ENCODE data around the gene ARMH4.

The ARMH4 gene

DNA sequence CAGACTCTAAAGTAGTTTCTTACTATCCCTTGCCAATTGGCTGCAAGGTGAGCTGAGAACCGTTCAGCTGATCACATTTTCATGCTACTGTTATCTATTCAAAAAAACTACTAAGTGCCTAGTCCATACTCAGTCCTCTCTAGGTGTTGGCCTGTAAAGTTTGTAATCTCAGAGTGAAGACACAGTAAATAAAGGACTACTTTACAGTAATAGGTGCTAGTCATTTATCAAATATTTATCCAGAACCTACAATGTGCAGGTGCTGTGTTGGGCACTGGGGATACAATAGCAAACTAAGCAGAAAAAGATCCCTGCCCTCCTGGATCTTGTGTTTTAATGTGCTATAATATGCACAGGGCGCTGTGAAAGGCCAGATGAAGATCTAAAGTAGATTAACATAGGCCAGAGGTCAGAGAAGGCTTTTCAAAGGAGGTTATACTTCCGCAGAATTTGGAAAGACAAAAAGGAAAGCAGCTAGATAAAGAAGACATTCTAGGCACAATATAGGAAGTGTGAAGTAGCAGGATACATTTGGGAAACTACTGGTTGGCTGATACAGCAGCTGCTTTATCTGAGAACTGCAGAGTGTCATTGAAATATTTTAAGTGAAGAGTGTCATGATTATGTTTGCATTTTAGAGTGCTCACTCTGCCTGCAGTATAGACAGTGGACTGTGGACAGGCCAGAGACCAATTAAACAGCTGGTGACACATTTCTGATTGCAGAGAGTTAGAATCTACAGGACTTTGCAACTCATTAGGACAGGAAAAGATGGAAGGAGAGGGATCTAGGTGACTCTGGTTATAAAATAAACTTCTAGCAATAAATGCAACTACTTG is 40.0 kb upstream of the ARMH4 start:
- Histone ChIP-seq H3K36me3 (ENCODE audit: insufficient read depth, insufficient read length, low read length) (no peaks in the 10 kb centered on the region), H3K4me1 (ENCODE audit: insufficient read depth, insufficient read length) (no peaks in the 10 kb centered on the region), H3K9me3 (ENCODE audit: insufficient read depth, low read length) (no peaks in the 10 kb centered on the region), H3K27me3 (ENCODE audit: insufficient read depth, insufficient read length) (no peaks in the 10 kb centered on the region), H3K9ac (ENCODE audit: insufficient read length, low read depth) (no peak overlapping the region), H3K4me3 (ENCODE audit: insufficient read length, low read depth) (no peak overlapping the region)
- no peak for DNase-seq (ENCODE audit: low read depth, low spot score)
- TF ChIP-seq SUZ12 (IDR thresholded peaks at IDR 0.05; ENCODE audit: extremely low read depth, insufficient read depth, insufficient read length) (no peak), YY1 (IDR thresholded peaks at IDR 0.05; ENCODE audit: insufficient read depth, insufficient read length) (no peak), ZNF274 (IDR thresholded peaks at IDR 0.05; ENCODE audit: low read depth, low read length) (no peak)

DNA sequence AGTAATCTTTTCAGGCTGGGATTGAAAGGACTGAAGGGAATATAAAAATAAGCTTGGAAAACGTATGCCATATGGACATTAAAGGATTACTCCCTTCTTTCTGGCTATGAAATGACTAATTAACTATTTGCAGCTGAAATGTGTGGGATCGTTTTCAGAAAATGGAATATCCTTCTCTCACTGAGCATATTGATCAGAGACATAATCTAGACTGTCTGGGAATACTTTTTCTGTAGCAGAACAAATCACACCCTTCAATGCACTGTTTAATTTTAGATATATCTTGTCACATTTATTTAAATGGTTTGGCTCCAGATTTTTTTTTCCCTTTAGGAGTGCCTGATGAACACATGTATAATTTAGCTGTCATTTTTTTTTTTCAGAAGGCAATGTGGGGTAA is 37.2 kb upstream of the ARMH4 start:
- no peak for DNase-seq (ENCODE audit: low read depth, low spot score)
- H3K9me3 ChIP-seq (ENCODE audit: insufficient read depth, low read length), result no peaks in the 10 kb centered on the region

DNA sequence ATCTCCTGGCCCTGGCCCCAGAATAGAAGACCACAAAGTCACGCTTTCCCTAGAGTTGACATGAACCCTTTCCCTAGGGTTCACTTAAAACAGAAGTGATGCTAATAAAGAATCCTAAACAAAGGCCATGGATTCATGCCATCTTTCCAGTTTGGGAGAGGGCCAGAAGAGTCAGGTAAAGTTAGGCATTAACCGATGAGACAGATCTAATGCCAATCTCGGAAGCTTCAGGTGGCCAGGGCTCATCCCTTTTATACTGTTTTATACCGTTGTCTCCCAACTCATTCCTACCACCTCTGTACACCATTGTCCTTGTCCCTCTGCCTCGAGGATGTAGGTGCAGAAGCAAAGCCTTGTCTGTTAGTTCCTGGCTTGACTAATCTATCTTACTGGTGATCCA is 25.1 kb upstream of the ARMH4 start:
- no peaks in the 10 kb centered on the region for H3K9me3 ChIP-seq (ENCODE audit: insufficient read depth, low read length)
- TF ChIP-seq ZNF274 (IDR thresholded peaks at IDR 0.05; ENCODE audit: low read depth, low read length) (no peak), YY1 (IDR thresholded peaks at IDR 0.05; ENCODE audit: insufficient read depth, insufficient read length) (no peak), SUZ12 (IDR thresholded peaks at IDR 0.05; ENCODE audit: extremely low read depth, insufficient read depth, insufficient read length) (no peak)
- no peaks in the 10 kb centered on the region for H3K27me3 ChIP-seq (ENCODE audit: insufficient read depth, insufficient read length)
- H3K4me3 ChIP-seq (ENCODE audit: insufficient read length, low read depth), result no peak overlapping the region
- no peaks in the 10 kb centered on the region for H3K36me3 ChIP-seq (ENCODE audit: insufficient read depth, insufficient read length, low read length)
- H3K9ac ChIP-seq (ENCODE audit: insufficient read length, low read depth), result no peak overlapping the region
- no peak for DNase-seq (ENCODE audit: low read depth, low spot score)
- H3K4me1 ChIP-seq (ENCODE audit: insufficient read depth, insufficient read length), result no peaks in the 10 kb centered on the region

More for the DNA sequence above, 37.2 kb upstream of the ARMH4 start:
- H3K36me3 ChIP-seq (ENCODE audit: insufficient read depth, insufficient read length, low read length), result no peaks in the 10 kb centered on the region
- no peak overlapping the region for H3K9ac ChIP-seq (ENCODE audit: insufficient read length, low read depth)
- no peak for TF ChIP-seq SUZ12 (IDR thresholded peaks at IDR 0.05; ENCODE audit: extremely low read depth, insufficient read depth, insufficient read length)
- TF ChIP-seq ZNF274 (IDR thresholded peaks at IDR 0.05; ENCODE audit: low read depth, low read length), result no peak
- TF ChIP-seq YY1 (IDR thresholded peaks at IDR 0.05; ENCODE audit: insufficient read depth, insufficient read length), result no peak
- no peaks in the 10 kb centered on the region for H3K4me1 ChIP-seq (ENCODE audit: insufficient read depth, insufficient read length)
- H3K27me3 ChIP-seq (ENCODE audit: insufficient read depth, insufficient read length), result no peaks in the 10 kb centered on the region
- H3K4me3 ChIP-seq (ENCODE audit: insufficient read length, low read depth), result no peak overlapping the region

DNA sequence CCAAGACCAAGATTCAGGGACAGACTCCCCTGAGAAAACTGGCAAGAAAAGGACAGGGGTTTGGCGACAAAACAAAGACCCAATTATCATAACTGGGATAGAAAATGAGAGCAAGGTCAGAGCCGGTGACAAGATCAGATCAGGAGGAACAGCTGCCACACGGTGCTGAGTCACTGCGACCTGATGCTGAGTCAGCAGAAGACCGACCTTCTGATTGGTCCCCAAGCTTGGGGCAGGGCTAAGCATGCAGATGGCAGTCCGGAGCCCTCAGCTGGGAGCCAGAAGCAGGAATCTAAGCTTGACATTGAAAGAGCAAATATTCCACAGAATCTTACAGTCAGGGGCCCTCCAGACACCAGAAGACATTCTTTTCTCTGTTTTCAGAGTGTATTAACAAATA is 19.1 kb upstream of the ARMH4 start:
- no peaks in the 10 kb centered on the region for H3K27me3 ChIP-seq (ENCODE audit: insufficient read depth, insufficient read length)
- H3K4me1 ChIP-seq (ENCODE audit: insufficient read depth, insufficient read length), result no peaks in the 10 kb centered on the region
- peak; percentile 72 for DNase-seq (ENCODE audit: low read depth, low spot score)

DNA sequence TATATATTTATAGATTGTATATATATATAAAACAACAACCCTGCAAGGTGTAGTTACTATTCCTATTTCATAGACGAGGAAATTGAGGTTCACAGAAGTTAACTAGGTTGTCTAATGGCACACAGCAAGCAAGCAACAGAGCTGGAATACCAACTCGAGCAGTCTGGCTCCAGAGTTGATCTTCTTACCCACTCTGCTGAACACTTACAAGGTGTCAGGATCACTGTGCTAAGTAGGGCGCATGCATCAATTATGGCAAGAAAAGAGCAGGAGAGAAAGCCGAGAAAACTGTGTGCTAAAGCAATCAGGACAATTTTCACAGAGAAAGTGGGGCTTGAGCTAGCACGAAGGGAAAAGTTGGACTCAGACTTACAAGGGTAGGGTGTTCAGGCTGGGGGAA is 15.9 kb upstream of the ARMH4 start:
- Histone ChIP-seq H3K4me3 (ENCODE audit: insufficient read length, low read depth) (no peak overlapping the region), H3K4me1 (ENCODE audit: insufficient read depth, insufficient read length) (no peaks in the 10 kb centered on the region), H3K27me3 (ENCODE audit: insufficient read depth, insufficient read length) (no peaks in the 10 kb centered on the region), H3K9me3 (ENCODE audit: insufficient read depth, low read length) (no peaks in the 10 kb centered on the region), H3K36me3 (ENCODE audit: insufficient read depth, insufficient read length, low read length) (no peaks in the 10 kb centered on the region), H3K9ac (ENCODE audit: insufficient read length, low read depth) (no peak overlapping the region)
- DNase-seq (ENCODE audit: low read depth, low spot score), result no peak
- no peak for TF ChIP-seq ZNF274 (IDR thresholded peaks at IDR 0.05; ENCODE audit: low read depth, low read length)
- no peak for TF ChIP-seq YY1 (IDR thresholded peaks at IDR 0.05; ENCODE audit: insufficient read depth, insufficient read length)
- TF ChIP-seq SUZ12 (IDR thresholded peaks at IDR 0.05; ENCODE audit: extremely low read depth, insufficient read depth, insufficient read length), result no peak

More for the DNA sequence above, 19.1 kb upstream of the ARMH4 start:
- Histone ChIP-seq H3K4me3 (ENCODE audit: insufficient read length, low read depth) (no peak overlapping the region), H3K9ac (ENCODE audit: insufficient read length, low read depth) (no peak overlapping the region), H3K36me3 (ENCODE audit: insufficient read depth, insufficient read length, low read length) (no peaks in the 10 kb centered on the region), H3K9me3 (ENCODE audit: insufficient read depth, low read length) (no peaks in the 10 kb centered on the region)
- TF ChIP-seq SUZ12 (IDR thresholded peaks at IDR 0.05; ENCODE audit: extremely low read depth, insufficient read depth, insufficient read length), result no peak
- no peak for TF ChIP-seq YY1 (IDR thresholded peaks at IDR 0.05; ENCODE audit: insufficient read depth, insufficient read length)

DNA sequence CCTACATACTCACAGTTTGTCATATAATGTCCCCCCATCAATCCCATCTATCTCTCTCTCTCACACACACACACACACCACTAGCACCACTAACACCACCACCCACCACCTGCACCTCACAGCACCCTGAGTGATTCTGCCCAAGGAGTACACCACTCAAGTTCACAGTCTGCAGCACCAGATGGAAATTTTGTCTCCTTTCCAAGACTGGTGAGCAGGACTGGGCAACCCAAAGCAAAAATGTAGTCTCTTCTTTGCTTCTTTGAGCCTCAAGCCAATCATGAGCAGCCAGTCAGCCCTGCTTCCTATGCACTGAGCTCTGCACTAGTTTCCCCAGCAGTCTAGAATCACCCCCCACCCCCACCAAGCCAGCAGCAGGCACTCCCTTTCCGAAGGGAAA is 15.0 kb upstream of the ARMH4 start:
- TF ChIP-seq YY1 (IDR thresholded peaks at IDR 0.05; ENCODE audit: insufficient read depth, insufficient read length) (no peak), SUZ12 (IDR thresholded peaks at IDR 0.05; ENCODE audit: extremely low read depth, insufficient read depth, insufficient read length) (no peak), ZNF274 (IDR thresholded peaks at IDR 0.05; ENCODE audit: low read depth, low read length) (no peak)
- no peak for DNase-seq (ENCODE audit: low read depth, low spot score)
- no peaks in the 10 kb centered on the region for H3K27me3 ChIP-seq (ENCODE audit: insufficient read depth, insufficient read length)
- no peaks in the 10 kb centered on the region for H3K9me3 ChIP-seq (ENCODE audit: insufficient read depth, low read length)
- no peaks in the 10 kb centered on the region for H3K4me1 ChIP-seq (ENCODE audit: insufficient read depth, insufficient read length)
- no peak overlapping the region for H3K4me3 ChIP-seq (ENCODE audit: insufficient read length, low read depth)
- no peak overlapping the region for H3K9ac ChIP-seq (ENCODE audit: insufficient read length, low read depth)
- H3K36me3 ChIP-seq (ENCODE audit: insufficient read depth, insufficient read length, low read length), result no peaks in the 10 kb centered on the region

DNA sequence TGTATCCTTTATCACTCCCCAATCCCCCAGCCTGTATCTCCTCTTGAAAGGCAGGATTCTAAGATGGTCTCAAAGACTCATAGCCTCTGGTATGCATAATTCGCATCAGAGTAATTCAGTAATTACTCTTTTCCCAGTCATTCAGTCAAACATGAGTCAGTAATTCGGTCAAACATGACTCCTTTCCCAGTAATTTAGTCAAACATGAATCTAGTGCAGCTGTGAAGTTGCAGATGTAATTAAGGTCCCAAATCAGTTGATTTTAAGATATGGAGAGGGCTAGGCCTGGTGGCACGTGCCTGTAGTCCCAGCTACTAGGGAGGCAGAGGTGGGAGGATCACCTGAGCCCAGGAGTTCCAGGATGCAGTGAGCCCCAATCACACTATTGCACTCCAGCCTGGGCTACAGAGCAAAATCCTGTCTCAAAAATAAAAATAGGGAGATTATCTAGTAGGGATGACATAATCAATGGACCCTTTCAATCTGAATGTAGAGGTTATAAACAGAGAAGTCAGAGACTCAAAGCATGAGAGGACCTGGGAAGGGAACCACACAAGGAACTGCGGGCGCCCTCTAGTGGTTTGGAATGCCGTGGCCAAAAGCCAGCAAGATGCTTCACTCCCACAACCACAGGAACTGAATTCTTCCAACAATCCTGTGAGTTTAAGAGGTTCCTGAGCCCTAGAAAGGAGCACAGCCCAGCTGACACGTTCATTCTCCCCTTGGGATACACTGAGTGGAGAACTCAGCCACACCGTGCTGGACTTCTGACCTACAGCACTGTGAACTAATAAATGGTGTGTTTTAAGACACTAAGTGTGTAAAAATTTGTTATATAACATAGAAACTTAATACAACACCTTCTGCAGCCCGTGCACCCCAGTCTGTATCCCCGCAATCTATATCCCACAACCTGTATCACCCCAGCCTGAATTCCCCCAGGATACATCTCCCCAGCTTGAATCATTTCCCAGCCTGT is 14.3 kb upstream of the ARMH4 start:
- H3K9me3 ChIP-seq (ENCODE audit: insufficient read depth, low read length), result no peaks in the 10 kb centered on the region
- DNase-seq (ENCODE audit: low read depth, low spot score), result peak; percentile 49
- no peaks in the 10 kb centered on the region for H3K4me1 ChIP-seq (ENCODE audit: insufficient read depth, insufficient read length)
- no peak overlapping the region for H3K9ac ChIP-seq (ENCODE audit: insufficient read length, low read depth)
- no peaks in the 10 kb centered on the region for H3K36me3 ChIP-seq (ENCODE audit: insufficient read depth, insufficient read length, low read length)
- H3K27me3 ChIP-seq (ENCODE audit: insufficient read depth, insufficient read length), result no peaks in the 10 kb centered on the region
- H3K4me3 ChIP-seq (ENCODE audit: insufficient read length, low read depth), result no peak overlapping the region
- TF ChIP-seq YY1 (IDR thresholded peaks at IDR 0.05; ENCODE audit: insufficient read depth, insufficient read length) (no peak), SUZ12 (IDR thresholded peaks at IDR 0.05; ENCODE audit: extremely low read depth, insufficient read depth, insufficient read length) (no peak), ZNF274 (IDR thresholded peaks at IDR 0.05; ENCODE audit: low read depth, low read length) (no peak)
